DND-41 (cell line): ENCODE measurements around the gene ACOXL.

ENCODE experiments used
- EZH2 ChIP-seq: IDR thresholded peaks from 3 replicates; pipeline ENCODE4 v1.6.1; 2012; ENCODE audit warnings: borderline replicate concordance, low read depth, mild to moderate bottlenecking, moderate library complexity, low read length, inconsistent platforms; ENCODE audit not compliant: severe bottlenecking
- TF ChIP-seq, protein P1 (sequence below): IDR thresholded peaks from 2 replicates; pipeline ENCODE4 v1.5.1; 2012; ENCODE audit warnings: borderline replicate concordance, low read length, moderate library complexity, mild to moderate bottlenecking; ENCODE audit not compliant: poor library complexity, severe bottlenecking; ENCODE audit errors: extremely low read depth

GRCh38 chr2:110853516-110853915 lies 121.1 kb downstream of the ACOXL start:
- TF ChIP-seq, protein P1, sequence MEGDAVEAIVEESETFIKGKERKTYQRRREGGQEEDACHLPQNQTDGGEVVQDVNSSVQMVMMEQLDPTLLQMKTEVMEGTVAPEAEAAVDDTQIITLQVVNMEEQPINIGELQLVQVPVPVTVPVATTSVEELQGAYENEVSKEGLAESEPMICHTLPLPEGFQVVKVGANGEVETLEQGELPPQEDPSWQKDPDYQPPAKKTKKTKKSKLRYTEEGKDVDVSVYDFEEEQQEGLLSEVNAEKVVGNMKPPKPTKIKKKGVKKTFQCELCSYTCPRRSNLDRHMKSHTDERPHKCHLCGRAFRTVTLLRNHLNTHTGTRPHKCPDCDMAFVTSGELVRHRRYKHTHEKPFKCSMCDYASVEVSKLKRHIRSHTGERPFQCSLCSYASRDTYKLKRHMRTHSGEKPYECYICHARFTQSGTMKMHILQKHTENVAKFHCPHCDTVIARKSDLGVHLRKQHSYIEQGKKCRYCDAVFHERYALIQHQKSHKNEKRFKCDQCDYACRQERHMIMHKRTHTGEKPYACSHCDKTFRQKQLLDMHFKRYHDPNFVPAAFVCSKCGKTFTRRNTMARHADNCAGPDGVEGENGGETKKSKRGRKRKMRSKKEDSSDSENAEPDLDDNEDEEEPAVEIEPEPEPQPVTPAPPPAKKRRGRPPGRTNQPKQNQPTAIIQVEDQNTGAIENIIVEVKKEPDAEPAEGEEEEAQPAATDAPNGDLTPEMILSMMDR, result peak; percentile 79
- no peak for TF ChIP-seq EZH2
